HG02943 (cell line): ENCODE results near the gene NPLOC4.

Source experiments
- ATAC-seq: cut with Tn5 transposase; IDR thresholded peaks from one replicate; pipeline ENCODE4 v1.9.1; 2021; ENCODE audit warnings: mild to moderate bottlenecking, low read depth, moderate library complexity; ENCODE audit not compliant: unreplicated experiment

Gene NPLOC4

DNA sequence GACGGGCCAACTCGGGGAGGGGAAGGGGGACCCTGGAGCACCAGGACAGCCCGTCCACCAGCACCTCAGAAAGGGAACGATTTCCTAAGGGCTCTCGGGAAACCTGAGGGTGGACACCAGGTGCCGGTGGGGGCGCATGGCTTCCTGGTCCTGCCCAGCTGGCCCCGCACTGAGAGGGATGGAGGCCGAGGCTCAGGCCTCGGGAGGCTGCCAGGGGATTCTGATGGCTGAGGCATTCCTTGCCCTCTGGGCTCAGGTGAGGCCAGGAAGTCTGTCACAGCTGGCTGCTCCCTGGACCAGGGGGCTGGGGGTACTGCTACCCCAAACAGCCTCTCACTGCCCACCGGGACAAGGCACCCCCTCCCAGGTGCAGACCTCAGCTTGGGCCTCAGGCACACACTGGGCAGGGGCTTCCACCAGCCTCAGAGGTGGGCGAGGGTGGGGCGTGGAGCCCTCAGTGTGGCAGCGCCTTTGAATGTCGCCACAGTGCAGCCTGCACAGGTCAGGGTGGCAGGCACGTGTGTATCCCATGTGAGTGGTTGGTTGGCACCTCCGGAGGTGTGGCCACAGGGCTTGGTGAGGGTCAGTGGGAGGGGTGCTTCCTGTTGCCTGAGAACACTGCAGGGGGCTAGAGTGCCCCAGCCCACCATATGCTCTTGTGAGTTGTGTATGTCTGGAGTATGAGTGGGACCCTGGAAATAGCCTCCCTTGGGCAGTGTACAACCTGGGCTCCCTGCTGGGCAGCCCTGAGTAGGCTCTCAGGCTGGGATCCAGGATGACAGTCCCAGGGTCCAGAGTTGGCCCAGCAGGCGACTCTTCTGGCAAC is 112.7 kb downstream of the NPLOC4 start:
- no peak for ATAC-seq

DNA sequence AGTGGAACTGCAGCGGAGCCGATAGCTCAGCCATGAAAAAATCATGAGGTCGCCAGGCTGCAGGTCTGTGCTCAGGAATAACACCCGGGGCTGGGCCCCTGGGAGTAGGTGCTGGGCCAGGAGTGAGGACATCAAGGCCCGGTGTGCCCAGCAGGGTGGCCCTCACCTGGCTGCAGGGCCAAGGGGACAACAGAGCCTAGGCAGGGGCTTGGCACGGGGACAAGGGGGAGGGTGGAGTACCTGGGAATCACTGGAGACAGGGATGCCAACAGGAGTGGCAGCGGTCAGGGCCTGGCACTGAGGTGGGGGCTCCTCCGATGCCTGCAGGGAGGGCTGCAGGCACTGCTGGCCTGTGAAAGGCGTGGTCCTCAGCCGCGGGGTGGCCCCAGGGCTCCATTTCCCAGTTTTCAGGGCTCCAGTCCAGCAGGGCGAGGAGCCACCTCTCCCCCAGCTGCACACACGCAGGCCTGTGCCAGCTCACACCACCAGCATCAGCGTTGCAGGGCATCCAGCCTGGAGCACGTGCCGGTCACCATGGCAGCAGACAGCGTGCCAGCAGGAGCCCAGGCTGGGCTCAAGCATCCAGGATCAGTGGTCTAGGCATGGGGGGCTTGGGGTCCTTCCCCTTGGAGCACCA is 113.4 kb downstream of the NPLOC4 start:
- no peak for ATAC-seq

GRCh38 chr17:81522491-81523401 is 114.2 kb downstream of the NPLOC4 start:
- ATAC-seq, result no peak

GRCh38 chr17:81520021-81520901 is 116.7 kb downstream of the NPLOC4 start:
- ATAC-seq, result no peak

GRCh38 chr17:81519284-81520020 is 117.5 kb downstream of the NPLOC4 start:
- ATAC-seq, result no peak

DNA sequence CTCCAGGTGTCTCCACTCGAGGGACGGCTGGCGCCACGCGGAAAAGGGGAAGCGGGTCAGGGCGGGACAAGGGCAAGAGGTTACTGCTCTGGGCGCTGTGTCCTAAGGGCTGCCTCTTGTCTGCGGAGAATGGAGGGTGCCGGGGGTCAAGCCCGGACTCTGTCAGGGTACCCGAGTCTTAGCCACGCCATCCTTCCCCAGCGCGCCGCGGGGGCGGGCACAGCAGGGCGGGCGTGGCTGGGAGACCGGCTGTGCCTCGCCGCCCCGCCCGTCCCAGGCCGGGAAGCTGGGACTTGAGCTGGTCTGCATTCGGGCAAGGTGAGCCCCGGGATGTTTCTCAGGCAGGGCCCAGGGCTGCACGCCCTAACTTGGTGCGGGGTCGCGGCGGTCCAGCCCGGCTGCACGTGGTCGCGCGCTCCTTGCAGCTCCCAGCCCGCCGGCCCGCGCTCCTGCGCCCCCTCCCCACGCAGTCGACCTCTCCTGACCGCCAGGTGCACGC is 118.1 kb downstream of the NPLOC4 start:
- ATAC-seq, result no peak

GRCh38 chr17:81518113-81518784 is 118.7 kb downstream of the NPLOC4 start:
- ATAC-seq, result no peak

DNA sequence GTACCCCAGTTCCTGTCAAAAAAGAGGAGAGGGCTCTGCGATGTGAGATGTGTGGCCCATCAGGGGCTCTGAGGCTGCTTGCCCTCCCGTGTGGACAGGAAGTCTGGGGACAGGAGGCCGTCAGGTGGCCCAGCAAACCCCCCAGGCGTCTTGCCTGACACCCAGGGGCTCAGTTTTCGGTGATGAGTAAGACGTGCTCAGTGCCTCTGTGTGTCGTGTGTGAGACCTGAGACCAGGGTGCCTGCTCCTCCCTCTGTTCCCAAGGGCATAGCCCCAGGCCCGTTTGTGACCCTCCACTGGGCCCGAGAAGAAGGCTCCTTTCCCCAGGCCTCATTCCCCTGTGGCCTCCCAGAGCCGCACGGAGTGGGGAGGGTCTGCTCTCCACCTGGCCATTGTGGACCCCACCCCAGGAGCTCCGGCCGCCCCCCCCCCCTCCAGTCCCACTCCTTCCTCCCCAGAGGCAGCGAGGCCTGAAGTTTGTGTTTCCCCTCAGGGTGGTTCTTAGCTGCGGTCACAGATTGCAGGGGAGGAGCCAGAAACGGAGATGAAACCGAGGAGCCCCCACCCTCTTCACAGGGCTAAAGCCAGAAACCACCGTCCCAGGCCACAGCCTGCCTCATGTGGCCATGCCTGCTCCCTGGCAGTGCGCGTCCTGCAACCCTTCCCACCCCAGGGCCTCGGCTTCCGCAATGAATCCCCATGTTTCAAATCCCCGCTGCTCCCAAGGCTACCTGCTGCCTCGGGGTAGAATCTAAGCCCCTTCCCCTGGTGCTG is 119.4 kb downstream of the NPLOC4 start:
- ATAC-seq, result peak; percentile 42

DNA sequence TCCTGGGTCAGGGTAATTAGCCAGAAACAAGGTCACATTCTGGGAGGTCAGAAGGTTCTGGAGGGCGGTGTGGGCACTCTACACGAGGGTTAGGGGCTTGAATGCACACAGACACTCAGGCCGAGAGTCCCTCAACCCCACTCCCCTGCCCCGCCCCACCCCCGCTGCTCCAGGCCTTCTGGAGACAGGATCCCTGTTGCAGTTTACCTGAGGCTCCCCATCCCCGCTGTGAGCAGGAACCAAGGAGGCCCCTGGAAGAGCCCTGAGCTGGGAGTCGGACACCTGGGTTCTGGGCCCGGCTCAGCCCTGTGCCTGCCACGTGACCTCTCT is 119.9 kb downstream of the NPLOC4 start:
- ATAC-seq, result no peak

GRCh38 chr17:81516439-81516838 is 120.5 kb downstream of the NPLOC4 start:
- no peak for ATAC-seq

DNA sequence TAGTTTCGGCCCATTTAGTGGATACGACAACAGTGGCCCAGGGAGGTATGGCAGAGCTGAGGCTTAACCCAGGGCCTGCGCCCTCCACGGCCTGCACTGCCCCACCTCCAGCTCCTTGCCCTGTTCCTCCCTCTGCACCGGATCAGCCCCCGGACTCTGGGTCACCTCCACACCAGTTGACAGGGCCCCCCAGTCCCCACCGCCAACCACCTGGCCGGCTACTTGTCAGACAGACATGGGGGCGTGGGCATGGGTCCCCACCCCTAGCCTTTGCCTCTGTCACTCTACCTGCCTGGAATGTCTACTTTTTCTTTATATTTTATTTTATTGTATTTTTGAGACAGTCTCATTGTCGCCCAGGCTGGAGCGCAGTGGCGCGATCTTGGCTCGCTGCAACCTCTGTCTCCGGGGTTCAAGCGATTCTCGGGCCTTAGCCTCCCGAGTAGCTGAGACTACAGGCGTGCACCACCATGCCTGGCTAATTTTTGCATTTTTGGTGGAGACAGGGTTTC is 121.3 kb downstream of the NPLOC4 start:
- no peak for ATAC-seq

DNA sequence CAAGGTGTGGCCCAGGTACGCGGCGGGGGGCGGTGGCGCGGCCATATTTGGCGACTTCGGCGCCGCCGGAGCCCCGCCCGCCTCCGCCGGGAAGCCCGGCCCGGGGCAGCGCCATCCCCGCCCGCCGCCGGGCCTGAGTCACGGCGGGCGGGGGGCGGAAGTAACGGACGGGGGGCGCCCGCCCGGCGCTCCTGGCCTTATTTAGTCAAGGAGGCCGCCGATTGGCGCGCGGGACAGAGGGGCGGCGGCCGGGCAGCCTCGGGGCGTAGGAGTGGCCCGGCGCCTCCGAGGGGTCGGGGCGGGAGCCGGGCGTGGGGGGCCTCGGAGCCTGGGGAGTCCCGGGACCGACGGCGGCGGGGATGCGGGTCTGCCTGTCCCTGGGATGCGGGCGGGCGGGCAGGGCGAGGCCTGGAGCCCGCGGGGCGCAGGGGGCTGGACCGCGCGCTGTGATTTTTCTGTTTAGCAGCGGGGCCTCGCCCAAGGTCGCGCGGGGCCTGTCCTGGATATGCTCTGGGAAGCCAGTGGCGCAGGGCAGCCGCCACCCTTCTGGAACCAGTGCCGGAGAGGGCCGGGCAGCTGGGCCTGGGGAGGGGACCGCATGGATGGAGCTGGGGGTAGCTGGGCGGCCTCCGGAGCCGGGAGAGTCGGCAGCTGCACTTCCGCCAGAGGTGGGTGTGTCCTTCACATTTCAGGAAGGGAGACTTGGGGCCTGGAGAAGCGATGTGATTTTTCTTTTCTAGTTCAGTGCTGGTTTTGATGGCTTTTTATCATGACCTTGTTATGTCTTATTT is 122.0 kb downstream of the NPLOC4 start:
- no peak for ATAC-seq

- no peak for ATAC-seq
Measured at GRCh38 chr17:81514489-81514738, 122.5 kb downstream of the NPLOC4 start.

DNA sequence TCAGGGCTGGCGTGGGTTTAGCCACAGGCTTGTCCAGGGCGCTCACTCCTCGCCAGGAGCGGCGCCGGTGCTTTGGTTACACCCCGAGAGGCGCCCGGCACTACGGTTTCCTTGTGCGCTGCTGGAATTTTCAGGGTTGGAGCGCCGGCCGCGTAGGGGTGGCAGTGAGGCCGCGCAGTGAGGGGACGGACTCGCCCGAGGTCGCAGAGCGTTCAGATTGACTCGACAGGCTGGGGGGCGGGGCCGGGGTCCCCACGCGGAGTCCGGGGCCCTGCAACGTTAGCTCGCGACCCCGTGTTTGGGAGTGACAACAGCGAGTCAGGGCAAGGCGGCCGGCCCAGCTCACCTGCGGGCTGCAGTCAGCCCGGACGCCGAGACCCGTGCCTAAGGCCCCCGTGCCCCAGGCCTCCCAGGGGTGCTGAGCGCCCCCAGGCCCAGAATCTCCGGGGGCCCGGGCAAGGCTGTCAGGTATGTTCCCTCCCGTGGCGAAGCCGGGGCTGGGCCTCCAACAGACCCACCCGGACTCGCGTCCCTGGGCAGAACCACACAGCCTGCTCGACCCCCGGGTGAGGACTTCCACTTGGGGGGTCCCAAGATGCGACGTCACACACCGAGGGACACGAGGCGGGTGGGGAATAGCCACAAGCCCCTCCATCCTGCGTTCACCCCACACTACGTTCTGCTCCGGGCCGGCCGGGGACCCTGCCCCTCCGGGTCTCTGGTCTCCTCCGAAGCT is 123.0 kb downstream of the NPLOC4 start:
- no peak for ATAC-seq

- peak; percentile 6 for ATAC-seq
Measured at GRCh38 chr17:81513372-81513752, 123.5 kb downstream of the NPLOC4 start.

DNA sequence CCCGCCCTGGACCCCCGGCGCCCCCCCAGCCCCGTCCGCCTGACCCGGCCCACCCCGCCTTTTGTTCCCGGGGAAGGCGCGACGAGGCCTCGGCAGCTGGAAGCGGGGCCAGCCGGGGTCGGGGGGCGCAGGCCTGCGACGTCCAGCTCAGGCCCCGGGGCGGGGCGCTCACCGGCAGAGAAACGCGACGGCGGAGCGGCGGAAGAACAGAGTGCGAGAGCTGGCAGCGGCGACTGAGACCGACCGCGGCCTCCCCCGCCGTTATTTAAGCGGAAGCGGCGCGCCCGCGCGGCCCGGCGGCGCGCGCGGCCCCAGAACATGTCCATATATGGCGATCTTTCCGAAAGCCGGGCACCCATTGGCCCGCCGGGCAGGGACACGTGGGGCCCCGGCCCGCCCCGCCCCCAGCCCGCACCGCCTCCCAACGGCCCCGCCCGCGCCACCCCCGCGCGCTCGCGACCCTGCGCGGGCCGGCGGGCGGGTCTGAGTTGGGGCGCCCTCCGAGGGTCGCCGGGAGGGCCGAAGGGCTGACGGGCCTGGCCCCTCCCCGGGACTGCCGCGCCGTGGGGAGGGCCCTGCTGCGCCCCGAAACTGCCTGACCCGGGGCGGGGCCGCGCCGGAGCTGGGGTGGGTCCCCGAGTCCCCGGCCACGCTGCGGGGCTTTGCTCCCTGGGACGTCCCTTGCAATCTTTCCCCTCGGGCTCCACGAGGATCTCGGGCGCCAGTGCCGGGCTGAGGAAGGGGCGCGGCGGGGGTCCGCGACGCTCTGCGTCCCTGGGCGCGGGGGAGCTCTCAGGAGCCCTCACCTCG is 124.1 kb downstream of the NPLOC4 start, which contains the start of gene ACTG1:
Gene ACTG1 (minus strand): TSS at position 238 of the 810 bp plus-strand sequence. CDS start 445 bp downstream, outside the sequence.
- peak; percentile 44 for ATAC-seq
